GM19043 (cell line): ENCODE results near the gene RGPD8.

ENCODE experiments used
- ATAC-seq: cut with Tn5 transposase; IDR thresholded peaks from one replicate; pipeline ENCODE4 v1.9.1; 2021; ENCODE audit warnings: low read depth; ENCODE audit not compliant: unreplicated experiment

RGPD8 gene

DNA sequence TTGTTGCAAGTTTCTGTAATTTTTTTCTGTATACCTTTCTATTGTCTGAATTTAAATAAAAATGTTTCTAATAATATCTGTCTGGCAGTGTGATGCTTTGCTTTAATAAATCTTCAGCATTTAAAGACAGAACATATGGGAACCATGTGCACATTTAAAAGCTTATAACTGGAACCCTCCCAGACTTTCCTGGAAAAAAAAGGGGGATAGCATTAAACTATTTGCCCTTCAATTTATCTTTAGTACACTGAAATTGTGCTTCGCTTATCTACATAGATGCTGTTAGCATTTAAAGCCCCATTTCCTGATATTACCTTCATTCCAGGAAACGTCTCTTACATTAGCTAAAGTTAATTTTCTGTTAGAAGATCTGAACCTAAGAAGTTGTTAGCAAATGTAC lies 93.5 kb downstream of the RGPD8 start:
- no peak for ATAC-seq

DNA sequence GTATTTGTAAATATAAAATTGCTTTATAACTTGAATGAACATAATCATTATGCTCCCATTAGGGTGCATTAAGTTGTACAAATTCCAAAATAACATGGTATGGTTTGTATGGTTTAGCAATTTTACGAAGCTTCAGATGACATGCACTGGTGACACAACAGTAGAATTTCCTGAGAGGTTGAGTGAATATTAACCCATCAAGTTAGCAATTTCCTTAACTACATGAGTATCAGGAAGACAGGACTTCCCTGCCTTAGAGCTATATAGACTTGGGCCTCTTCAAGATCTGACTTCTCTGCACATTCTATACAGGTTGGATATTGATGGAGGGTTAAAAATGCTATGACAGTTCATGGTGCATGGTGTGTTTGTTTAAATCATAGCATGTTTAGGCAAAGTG lies 97.8 kb downstream of the RGPD8 start:
- no peak for ATAC-seq

DNA sequence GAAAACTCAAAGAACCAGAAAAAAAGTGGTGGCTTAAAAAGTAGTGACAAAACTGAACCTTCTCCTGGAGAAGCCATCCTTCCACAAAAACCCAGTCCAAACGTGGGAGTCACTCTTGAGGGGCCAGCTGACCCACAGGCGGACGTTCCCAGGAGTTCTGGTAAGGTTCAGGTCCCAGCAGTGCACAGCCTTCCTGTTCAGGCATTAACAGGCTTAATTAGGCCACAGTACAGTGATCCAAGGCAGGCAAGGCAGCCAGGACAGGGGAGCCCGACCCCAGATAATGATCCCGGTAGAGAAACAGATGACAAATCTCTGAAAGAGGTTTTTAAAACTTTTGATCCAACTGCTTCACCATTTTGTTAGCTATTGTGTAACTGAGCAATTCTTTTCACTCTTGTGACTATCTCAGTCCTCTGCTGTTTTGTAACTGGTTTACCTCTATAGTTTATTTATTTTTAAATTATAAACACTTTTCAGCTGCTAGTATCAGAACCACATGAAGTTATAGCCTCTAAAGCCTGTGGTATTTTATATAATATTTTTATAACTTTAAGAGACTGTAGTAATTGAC lies 101.2 kb downstream of the RGPD8 start:
- ATAC-seq = no peak

DNA sequence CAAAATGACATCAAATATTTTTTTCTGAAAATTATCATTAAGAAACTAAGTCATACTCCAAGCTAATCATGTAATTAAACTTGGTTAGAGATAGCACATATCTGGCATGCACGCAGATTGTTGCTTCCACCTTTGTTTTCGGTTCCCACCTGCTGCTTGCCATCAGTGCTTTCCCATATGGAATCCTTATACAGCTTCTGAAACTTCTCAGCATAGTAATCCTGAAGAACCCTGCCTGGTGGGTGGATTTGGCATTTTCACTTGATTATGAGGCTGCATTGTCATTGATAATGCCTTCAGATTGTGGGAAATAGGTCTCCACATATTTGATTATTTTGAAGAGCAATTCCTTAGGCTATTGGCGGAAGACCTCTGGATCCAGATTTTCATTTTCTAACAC lies 110.5 kb downstream of the RGPD8 start:
- ATAC-seq = no peak

DNA sequence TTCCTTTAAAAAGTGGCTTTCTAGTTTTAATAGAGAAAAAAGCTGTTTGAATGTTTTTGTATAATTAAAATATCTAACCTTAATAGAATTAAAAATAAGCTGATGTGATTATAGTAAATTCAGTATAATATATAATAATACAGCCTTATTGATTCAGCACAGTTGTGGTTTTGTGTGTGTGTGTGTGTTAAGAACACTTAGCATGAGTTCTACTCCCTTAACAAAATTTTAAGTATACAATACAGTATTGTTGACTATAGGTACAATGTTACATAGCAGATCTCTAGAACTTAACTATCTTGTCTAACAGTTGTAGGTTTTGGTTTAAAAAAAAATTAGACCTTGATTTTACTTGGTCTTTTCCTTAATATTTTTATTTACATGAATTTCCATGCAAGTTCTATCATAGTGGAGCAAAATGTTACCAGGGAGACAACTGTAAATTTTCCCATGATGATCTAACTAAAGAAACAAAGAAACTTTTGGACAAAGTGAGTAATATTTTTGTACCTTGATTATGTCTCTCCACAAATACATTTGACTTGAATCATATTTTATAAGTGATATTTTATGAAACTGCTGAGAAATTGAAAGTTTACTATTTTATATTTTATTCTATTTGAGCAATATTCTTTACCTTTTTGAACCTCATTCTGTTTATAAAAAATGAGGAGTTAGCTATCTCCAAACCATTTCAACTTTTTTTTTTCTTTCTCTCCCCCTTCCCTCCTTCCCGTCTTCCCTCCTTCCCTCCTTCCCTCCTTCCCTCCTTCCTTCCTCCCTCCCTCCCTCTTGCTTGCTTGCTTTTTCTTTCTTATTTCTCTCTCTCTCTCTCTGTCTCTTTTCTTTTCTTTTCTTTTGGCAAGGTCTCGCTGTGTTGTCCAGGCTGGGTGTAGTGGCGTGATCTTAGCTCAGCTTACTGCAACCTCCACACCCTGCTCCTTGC lies 111.8 kb downstream of the RGPD8 start:
- ATAC-seq = no peak
